PC-3 (cell line): ENCODE results near the gene BNIP2. TPM values are rescaled to one million over a fixed set of nuclear protein-coding genes. Genes with fewer than 3 reads are reported as not detected.
"Not testable (repeated sequence)": the region's sequence is repeated elsewhere in the genome, so short reads cannot be mapped to it uniquely, and the experiment has no call there.

Experiments used
- ATAC-seq: fragments of 200-7000 bp; cut with Tn5 transposase; 2 replicates; pipeline ENCODE4 v1.9.1; 2020; ENCODE audit warnings: mild to moderate bottlenecking, moderate library complexity
- BruUV-seq: library from RNA; stranded (reverse); fragments of 400-500 nt; replicated peaks from 2 replicates; lab custom pipeline; 2021; lab: Mats Ljungman, UMichigan
- CTCF ChIA-PET: fragments of 300-600 bp; sonication (Branson Sonifier 250); formaldehyde crosslinking; loops from one replicate; lab custom pipeline; 2022; ENCODE audit warnings: antibody characterized with exemption; lab: Charles Lee
- POLR2A ChIA-PET: fragments of 300-600 bp; sonication (Branson Sonifier 250); formaldehyde crosslinking; loops from one replicate; lab custom pipeline; 2022; ENCODE audit warnings: antibody characterized with exemption; ENCODE audit not compliant: unreplicated experiment; lab: Charles Lee
- DNase-seq: peaks from one replicate; pipeline ENCODE4 v3.0.0-alpha.2; 2015
- H2AFZ ChIP-seq: fragments of 300-600 bp; sonication (generic); 2 replicates; pipeline ENCODE4 v1.6.0; 2016; ENCODE audit warnings: antibody characterized with exemption, low read length
- H3F3A ChIP-seq: fragments of 300-600 bp; sonication (generic); one replicate; pipeline ENCODE4 v1.6.0; 2017; ENCODE audit warnings: antibody characterized with exemption, low read length, control low read depth, mild to moderate bottlenecking; ENCODE audit not compliant: unreplicated experiment
- H3K27ac ChIP-seq: fragments of 300-600 bp; sonication (generic); 2 replicates; pipeline ENCODE4 v1.5.1; 2016; ENCODE audit warnings: mild to moderate bottlenecking, low read length
- H3K27me3 ChIP-seq: fragments of 300-600 bp; sonication (generic); 2 replicates; pipeline ENCODE4 v1.6.1; 2016; ENCODE audit warnings: low read length, mixed read lengths
- H3K36me3 ChIP-seq: fragments of 300-600 bp; sonication (generic); 2 replicates; pipeline ENCODE4 v1.6.1; 2016; ENCODE audit warnings: low read depth, mixed run types, low read length, mixed read lengths
- H3K4me1 ChIP-seq: fragments of 300-600 bp; sonication (generic); 2 replicates; pipeline ENCODE4 v1.5.1; 2016; ENCODE audit warnings: low read length; ENCODE audit not compliant: insufficient read depth
- H3K4me2 ChIP-seq: fragments of 300-600 bp; sonication (generic); 2 replicates; pipeline ENCODE4 v1.6.0; 2016; ENCODE audit warnings: low read length
- H3K4me3 ChIP-seq: fragments of 300-600 bp; sonication (generic); 2 replicates; pipeline ENCODE4 v1.5.1; 2016; ENCODE audit warnings: mild to moderate bottlenecking, low read length, mixed read lengths
- H3K79me2 ChIP-seq: fragments of 300-600 bp; sonication (generic); 2 replicates; pipeline ENCODE4 v1.6.1; 2017; ENCODE audit warnings: low read length, mixed read lengths
- H3K9ac ChIP-seq: fragments of 300-600 bp; sonication (generic); 2 replicates; pipeline ENCODE4 v1.6.0; 2016; ENCODE audit warnings: mild to moderate bottlenecking, low read length
- H3K9me2 ChIP-seq: fragments of 300-600 bp; sonication (generic); replicated peaks from 2 replicates; pipeline ENCODE4 v1.6.1; 2016; ENCODE audit warnings: mixed run types, low read length, mixed read lengths
- H3K9me3 ChIP-seq: fragments of 300-600 bp; sonication (generic); 2 replicates; pipeline ENCODE4 v1.6.1; 2016; ENCODE audit warnings: low read length, mixed read lengths
- H4K20me1 ChIP-seq: fragments of 300-600 bp; sonication (generic); 2 replicates; pipeline ENCODE4 v1.6.1; 2016; ENCODE audit warnings: low read length, mixed read lengths
- EZH2phosphoT487 ChIP-seq: fragments of 300-600 bp; sonication (generic); IDR thresholded peaks from 2 replicates; pipeline ENCODE4 v1.6.1; 2018; ENCODE audit warnings: mild to moderate bottlenecking, antibody characterized with exemption, low read length, borderline replicate concordance
- intact Hi-C: fragments of 100-400 bp; cut with micrococcal nuclease; formaldehyde crosslinking; loops from 2 replicates; pipeline ENCODE4 v1.9.0; 2023
- total RNA-seq: library from RNA; depleted of rRNA; stranded (reverse); fragments of >200 nt; gene quantifications from 2 replicates; pipeline ENCODE4 v1.2.3, GENCODE V29; 2014
- TF ChIP-seq, protein P1 (sequence below): fragments of 300-600 bp; sonication (generic); conservative IDR thresholded peaks from 2 replicates; pipeline ENCODE4 v1.5.1; 2017; ENCODE audit warnings: antibody characterized with exemption, low read depth, mild to moderate bottlenecking, low read length

Gene BNIP2
- total RNA-seq, 1 experiment from 2014 or later, result 46.1 TPM

DNA sequence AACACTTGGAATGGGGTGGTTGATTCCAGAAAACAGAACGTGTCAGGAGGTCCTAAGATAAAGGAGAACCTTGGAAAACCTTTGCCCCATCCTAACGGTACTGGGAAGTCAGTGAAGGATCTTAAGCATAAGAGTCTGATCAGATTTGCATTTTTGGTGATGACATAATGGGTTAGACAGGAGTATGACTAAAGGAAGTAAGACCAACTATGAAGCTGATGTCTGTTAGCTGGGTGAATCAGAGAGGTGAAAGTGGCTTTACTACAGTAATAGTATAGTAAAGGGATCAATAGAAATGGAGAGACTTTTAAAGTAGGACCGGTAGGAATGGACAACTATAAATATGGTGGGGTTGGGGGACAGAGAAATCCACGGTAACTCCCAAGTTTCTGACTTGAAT, 44.4 kb downstream of the BNIP2 start:
- intact Hi-C loops, result no loop called here
- Histone ChIP-seq H3K27ac (no peak overlapping the region), H3K4me2 (no peak overlapping the region), H3K4me1 (no peaks in the 10 kb centered on the region), H3K36me3 (peaks cover 9% of the 10 kb centered on the region; the same call in 1 of the 2 replicates), H3K27me3 (no peaks in the 10 kb centered on the region), H3K9me2 (no peaks in the 10 kb centered on the region), H2AFZ (no peak overlapping the region), H3K79me2 (no peaks in the 10 kb centered on the region), H3K9me3 (no peaks in the 10 kb centered on the region), H3K9ac (no peak overlapping the region), H3F3A (no peaks in the 10 kb centered on the region), H4K20me1 (no peaks in the 10 kb centered on the region), H3K4me3 (no peak overlapping the region)
- DNase-seq (no peak), ATAC-seq (no peak)
- ChIA-PET CTCF (no interaction called here), POLR2A (no interaction called here)
- no peak for TF ChIP-seq EZH2phosphoT487
- BruUV-seq, result no TSS peak

DNA sequence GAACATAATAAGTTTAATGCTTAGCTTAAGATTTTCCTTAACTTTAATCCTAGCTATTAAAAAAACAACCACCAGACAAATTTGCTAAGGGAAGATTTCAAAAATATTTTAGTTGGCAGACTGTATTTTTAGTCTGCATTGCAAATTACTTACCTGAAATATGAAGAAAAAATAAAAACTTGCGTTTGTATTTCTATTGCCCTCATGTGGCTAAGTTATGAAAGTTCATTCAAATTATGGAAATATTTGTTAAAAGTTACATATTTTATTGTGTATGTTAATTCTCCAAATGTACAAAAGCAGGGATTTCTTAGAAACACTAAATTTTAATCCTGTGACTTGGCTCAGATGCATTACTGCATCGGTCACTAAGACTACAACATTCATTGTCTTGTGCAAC, 46.8 kb downstream of the BNIP2 start:
- ATAC-seq (no peak), DNase-seq (no peak)
- Histone ChIP-seq H3K9me3 (no peaks in the 10 kb centered on the region), H3K79me2 (no peaks in the 10 kb centered on the region), H3F3A (no peaks in the 10 kb centered on the region), H4K20me1 (no peaks in the 10 kb centered on the region), H3K9ac (no peak overlapping the region), H3K36me3 (peaks cover 9% of the 10 kb centered on the region; the same call in 1 of the 2 replicates), H2AFZ (no peak overlapping the region), H3K27me3 (no peaks in the 10 kb centered on the region), H3K4me1 (no peaks in the 10 kb centered on the region), H3K4me2 (no peak overlapping the region), H3K27ac (no peak overlapping the region), H3K4me3 (no peak overlapping the region), H3K9me2 (no peaks in the 10 kb centered on the region)
- CTCF ChIA-PET, result interaction anchor here (0.6 kb wide), 1 partner anchor 31 kb away, joined by 3 read pairs; the partner anchor contains the start of gene GCNT3
- intact Hi-C loops, result loop anchor here (1.0 kb wide), 1 partner anchor 110 kb away; no protein-coding TSS in a partner anchor
- no peak for TF ChIP-seq EZH2phosphoT487
- TF ChIP-seq, protein P1, sequence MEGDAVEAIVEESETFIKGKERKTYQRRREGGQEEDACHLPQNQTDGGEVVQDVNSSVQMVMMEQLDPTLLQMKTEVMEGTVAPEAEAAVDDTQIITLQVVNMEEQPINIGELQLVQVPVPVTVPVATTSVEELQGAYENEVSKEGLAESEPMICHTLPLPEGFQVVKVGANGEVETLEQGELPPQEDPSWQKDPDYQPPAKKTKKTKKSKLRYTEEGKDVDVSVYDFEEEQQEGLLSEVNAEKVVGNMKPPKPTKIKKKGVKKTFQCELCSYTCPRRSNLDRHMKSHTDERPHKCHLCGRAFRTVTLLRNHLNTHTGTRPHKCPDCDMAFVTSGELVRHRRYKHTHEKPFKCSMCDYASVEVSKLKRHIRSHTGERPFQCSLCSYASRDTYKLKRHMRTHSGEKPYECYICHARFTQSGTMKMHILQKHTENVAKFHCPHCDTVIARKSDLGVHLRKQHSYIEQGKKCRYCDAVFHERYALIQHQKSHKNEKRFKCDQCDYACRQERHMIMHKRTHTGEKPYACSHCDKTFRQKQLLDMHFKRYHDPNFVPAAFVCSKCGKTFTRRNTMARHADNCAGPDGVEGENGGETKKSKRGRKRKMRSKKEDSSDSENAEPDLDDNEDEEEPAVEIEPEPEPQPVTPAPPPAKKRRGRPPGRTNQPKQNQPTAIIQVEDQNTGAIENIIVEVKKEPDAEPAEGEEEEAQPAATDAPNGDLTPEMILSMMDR, result peak; percentile 47; the same call in 1 of the 2 replicates
- POLR2A ChIA-PET, result no interaction called here
- no TSS peak for BruUV-seq

GRCh38 chr15:59637507-59637906, 51.6 kb downstream of the BNIP2 start:
- H3K36me3 ChIP-seq, H3K9ac ChIP-seq, H4K20me1 ChIP-seq, H3K27me3 ChIP-seq, H3K27ac ChIP-seq, H3F3A ChIP-seq, H2AFZ ChIP-seq, H3K4me2 ChIP-seq, H3K4me1 ChIP-seq, ATAC-seq, H3K79me2 ChIP-seq, H3K9me2 ChIP-seq, H3K4me3 ChIP-seq, DNase-seq, intact Hi-C loops, BruUV-seq, H3K9me3 ChIP-seq: not testable (repeated sequence)
- CTCF ChIA-PET, result interaction anchor here (0.7 to 1.0 kb wide), 2 partner anchors 105 to 108 kb away, joined by 3 to 4 read pairs; no protein-coding TSS in a partner anchor
- POLR2A ChIA-PET, result interaction anchor here (0.5 kb wide), 1 partner anchor 43 kb away, joined by 3 read pairs; no protein-coding TSS in a partner anchor
- TF ChIP-seq, protein P1, result peak; percentile 29; the same call in 1 of the 2 replicates
